Thyroid gland (tissue), 4 donors: Measurements from ENCODE around the gene PIGU. TPM values are rescaled to one million over a fixed set of nuclear protein-coding genes. Genes with fewer than 3 reads are reported as not detected.

Experiments
- DNase-seq, 2 donors: peaks; one replicate each; pipeline ENCODE4 v3.0.0-alpha.2; 2019
- H3K27ac ChIP-seq, 3 donors: fragments of 200-600 bp; sonication (generic); 1 replicate in 2 of 3; 2 replicates in 1 of 3; pipeline ENCODE4 v1.5.1; 2016 to 2019; ENCODE audit warnings: mild to moderate bottlenecking in 1 of 3, moderate library complexity in 1 of 3
- H3K27me3 ChIP-seq: fragments of 200-600 bp; sonication (generic); one replicate; pipeline ENCODE4 v1.5.1; 2019
- H3K36me3 ChIP-seq, 2 donors: fragments of 200-600 bp; sonication (generic); one replicate each; pipeline ENCODE4 v1.5.1; 2016 to 2019
- H3K4me1 ChIP-seq, 2 donors: fragments of 200-600 bp; sonication (generic); one replicate each; pipeline ENCODE4 v1.5.1; 2017 to 2019
- H3K4me3 ChIP-seq, 3 donors: fragments of 200-600 bp; sonication (generic); replicated peaks in 1 of 3; 1 replicate in 2 of 3; 2 replicates in 1 of 3; pipeline ENCODE4 v1.5.1; 2016; ENCODE audit warnings: mild to moderate bottlenecking in 1 of 3
- H3K9me3 ChIP-seq: fragments of 200-600 bp; sonication (generic); one replicate; pipeline ENCODE4 v1.5.1; 2017
- POLR2A ChIP-seq, 2 donors: fragments of 450-650 bp; IDR thresholded peaks; one replicate each; pipeline ENCODE4 v1.6.1; 2017; ENCODE audit warnings: antibody characterized with exemption in 2 of 2, mild to moderate bottlenecking in 2 of 2, moderate library complexity in 1 of 2
- WGBS, 2 donors: methylation state at CpG; one replicate each; pipeline ENCODE4 v1.1.5; 2017; 5-methylcytosine and 5-hydroxymethylcytosine counted together
- intact Hi-C: fragments of 100-400 bp; cut with DNase I; formaldehyde crosslinking; loops from one replicate; pipeline ENCODE4 v1.15.1; 2023
- total RNA-seq, 4 donors: library from RNA; depleted of rRNA; stranded (reverse); fragments of >200 nt; gene quantifications; one replicate each; pipeline ENCODE4 v1.2.3, GENCODE V29; 2016
- TF ChIP-seq, protein P1 (sequence below), 6 experiments: fragments of 200-600 bp in 3 of 6; fragments of 450-650 bp in 3 of 6; sonication (generic) in 3 of 6; IDR thresholded peaks; one replicate each; pipeline ENCODE4 v1.5.1; 2016 to 2019; ENCODE audit warnings: antibody characterized with exemption in 6 of 6, mild to moderate bottlenecking in 2 of 6, inconsistent platforms in 1 of 6, moderate library complexity in 1 of 6

PIGU gene
- total RNA-seq, 4 donors from 2014 or later = 12.1 to 25.8 (median 18.0) TPM

DNA sequence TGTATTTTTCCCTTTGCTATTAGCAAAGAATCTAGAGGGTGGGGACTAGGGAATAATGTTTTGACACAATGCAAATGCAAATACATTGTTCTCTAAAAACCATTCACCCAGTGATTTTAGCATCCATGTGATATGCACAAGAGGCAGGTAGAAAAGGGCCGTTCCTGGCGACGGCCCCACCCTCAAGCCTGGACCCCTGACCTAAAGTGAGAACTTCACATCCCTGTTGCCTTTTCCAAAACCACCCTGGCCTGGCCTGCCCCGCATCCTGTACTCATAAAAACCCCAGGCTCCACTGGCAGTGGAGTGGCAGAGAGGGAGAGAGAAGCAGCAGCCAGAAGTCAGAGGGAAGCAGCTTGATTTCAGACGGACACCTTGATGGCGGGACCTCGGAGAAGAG lies 69.8 kb downstream of the PIGU start:
- no peaks in the 10 kb centered on the region for H3K27me3 ChIP-seq
- H3K4me3 ChIP-seq = no peak overlapping the region
- H3K4me1 ChIP-seq = peaks cover 0 to 4% of the 10 kb centered on the region in 2 donors
- H3K36me3 ChIP-seq = no peaks in the 10 kb centered on the region
- no peak for DNase-seq
- TF ChIP-seq, protein P1, sequence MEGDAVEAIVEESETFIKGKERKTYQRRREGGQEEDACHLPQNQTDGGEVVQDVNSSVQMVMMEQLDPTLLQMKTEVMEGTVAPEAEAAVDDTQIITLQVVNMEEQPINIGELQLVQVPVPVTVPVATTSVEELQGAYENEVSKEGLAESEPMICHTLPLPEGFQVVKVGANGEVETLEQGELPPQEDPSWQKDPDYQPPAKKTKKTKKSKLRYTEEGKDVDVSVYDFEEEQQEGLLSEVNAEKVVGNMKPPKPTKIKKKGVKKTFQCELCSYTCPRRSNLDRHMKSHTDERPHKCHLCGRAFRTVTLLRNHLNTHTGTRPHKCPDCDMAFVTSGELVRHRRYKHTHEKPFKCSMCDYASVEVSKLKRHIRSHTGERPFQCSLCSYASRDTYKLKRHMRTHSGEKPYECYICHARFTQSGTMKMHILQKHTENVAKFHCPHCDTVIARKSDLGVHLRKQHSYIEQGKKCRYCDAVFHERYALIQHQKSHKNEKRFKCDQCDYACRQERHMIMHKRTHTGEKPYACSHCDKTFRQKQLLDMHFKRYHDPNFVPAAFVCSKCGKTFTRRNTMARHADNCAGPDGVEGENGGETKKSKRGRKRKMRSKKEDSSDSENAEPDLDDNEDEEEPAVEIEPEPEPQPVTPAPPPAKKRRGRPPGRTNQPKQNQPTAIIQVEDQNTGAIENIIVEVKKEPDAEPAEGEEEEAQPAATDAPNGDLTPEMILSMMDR (IDR thresholded peaks at IDR 0.05) = no peak
- no peak for TF ChIP-seq POLR2A (IDR thresholded peaks at IDR 0.05)
- no peak overlapping the region for H3K27ac ChIP-seq
- intact Hi-C loops = no loop called here
- no peaks in the 10 kb centered on the region for H3K9me3 ChIP-seq
- WGBS, 2 donors = 96 to 98% methylated on average over 7 of the region's 7 CpGs

DNA sequence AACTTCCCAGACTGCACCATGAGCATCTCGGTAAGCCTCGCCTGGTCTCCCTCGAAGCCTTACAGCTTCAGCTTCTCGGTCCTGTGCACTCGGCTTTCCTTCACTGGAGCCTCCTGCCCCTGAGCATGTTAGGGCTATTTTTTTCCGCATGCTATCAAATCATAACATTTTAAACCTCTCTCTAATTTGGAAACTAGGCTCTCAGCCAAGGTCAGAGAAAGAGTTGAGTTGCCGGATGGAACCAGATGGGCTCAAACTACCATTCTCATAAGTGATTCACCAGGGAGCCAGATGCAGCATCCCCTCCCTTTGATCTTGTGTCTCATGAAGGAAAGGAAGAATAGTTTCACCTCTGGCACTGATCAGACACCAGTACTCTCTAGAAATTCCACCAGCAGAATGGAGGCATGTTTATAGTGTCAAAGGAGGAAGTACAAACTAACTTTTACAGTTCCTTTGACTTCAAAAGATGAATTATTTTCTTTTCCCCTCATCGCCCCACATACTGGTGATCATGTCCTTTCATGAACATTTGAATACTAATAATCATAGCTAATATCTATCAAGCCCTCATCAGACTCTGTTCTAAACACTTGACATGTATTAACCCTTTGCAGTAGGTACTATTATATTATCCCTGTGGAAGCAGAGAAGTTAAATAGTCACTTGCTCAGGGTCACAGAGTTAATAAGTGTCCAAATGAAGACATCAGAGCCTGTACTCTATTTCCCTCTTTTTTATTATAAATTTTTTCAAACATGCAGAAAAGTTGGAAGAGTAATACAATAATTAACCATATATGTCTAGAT lies 71.7 kb downstream of the PIGU start:
- no peak overlapping the region for H3K4me3 ChIP-seq
- DNase-seq = no peak
- no peak overlapping the region for H3K27ac ChIP-seq
- no peaks in the 10 kb centered on the region for H3K36me3 ChIP-seq
- 78 to 91% methylated on average over 8 of the region's 8 CpGs for WGBS, 2 donors
- peaks cover 0 to 4% of the 10 kb centered on the region in 2 donors for H3K4me1 ChIP-seq
- no peaks in the 10 kb centered on the region for H3K27me3 ChIP-seq
- intact Hi-C loops = no loop called here
- H3K9me3 ChIP-seq = no peaks in the 10 kb centered on the region
- TF ChIP-seq, protein P1 (IDR thresholded peaks at IDR 0.05) = no peak
- TF ChIP-seq POLR2A (IDR thresholded peaks at IDR 0.05) = no peak

DNA sequence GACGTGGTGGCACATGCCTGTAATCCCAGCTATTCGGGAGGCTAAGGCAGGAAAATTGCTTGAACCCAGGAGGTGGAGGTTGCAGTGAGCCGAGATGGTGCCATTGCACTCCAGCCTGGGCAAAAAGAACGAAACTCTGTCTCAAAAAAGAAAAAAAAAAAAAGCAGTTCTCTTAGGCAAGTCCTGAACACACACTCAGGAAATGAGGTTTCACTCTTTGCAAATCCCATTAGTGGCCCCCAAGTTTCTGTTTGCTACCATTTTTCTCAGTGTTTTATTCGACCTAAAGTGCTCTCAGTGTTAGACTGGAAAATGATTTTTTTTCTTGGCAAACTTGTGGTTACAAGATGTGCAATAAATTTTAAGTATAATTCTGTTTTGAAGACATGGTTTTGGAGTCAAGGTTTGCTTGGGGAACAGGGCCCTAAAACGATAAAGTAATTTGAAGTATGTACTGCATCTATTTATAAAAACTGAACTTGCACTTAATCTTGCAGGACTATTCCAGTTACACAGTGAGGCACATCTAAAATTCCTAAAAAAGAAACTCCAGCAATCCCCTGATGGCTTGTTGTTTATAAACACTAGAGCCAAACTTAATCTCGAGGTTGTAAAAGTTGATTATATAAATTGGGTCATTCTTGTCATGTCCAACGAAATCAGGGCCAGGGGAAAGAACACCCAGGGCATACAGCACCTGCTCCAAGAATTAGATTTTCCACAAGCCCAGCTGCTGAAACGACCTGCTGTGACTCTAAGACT lies 75.8 kb downstream of the PIGU start:
- no peaks in the 10 kb centered on the region for H3K9me3 ChIP-seq
- no peak overlapping the region for H3K4me3 ChIP-seq
- H3K27me3 ChIP-seq = no peaks in the 10 kb centered on the region
- intact Hi-C loops = no loop called here
- no peak for TF ChIP-seq POLR2A (IDR thresholded peaks at IDR 0.05)
- TF ChIP-seq, protein P1 (IDR thresholded peaks at IDR 0.05) = no peak
- WGBS, 2 donors = 75 to 80% methylated on average over 9 of the region's 9 CpGs
- no peak overlapping the region for H3K27ac ChIP-seq
- no peaks in the 10 kb centered on the region for H3K36me3 ChIP-seq
- peaks cover 7 to 8% of the 10 kb centered on the region in 2 donors for H3K4me1 ChIP-seq
- DNase-seq = no peak

DNA sequence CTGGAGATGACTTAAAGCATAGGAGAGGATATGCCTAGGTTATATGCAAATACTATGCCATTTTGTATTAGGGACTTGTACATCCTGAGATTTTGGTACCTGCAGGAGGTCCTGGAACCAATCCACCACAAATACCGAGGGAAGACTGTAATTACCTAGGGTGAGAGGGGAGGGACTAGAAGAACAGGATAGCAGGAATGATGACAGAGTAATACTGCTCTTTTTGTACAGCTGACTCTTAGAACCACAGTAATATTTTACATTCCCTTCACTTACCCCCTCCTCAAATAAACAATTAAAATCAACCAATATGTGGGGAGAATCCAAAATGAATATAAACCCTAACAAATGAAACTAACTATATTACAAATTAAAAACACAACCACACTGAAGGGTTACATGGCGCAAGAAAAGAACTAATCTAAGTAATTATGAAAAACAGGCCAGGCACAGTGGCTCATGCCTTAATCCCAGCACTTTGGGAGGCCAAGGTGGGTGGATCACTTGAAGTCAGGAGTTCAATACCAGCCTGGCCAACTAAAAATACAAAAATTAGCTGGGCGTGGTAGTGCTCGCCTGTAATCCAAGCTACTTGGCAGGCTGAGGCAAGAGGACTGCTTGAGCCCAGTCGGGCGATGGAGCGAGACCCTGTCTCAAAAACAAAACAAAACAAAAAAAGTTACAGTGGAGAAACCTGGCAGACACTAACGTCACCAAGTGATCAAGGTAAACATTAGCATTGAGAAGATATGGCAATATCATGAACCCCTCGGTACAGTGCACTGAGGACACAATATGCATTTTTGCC lies 81.3 kb downstream of the PIGU start:
- DNase-seq = peak; percentile 65 to 77
- Histone ChIP-seq H3K36me3 (no peaks in the 10 kb centered on the region), H3K4me3 (no peak overlapping the region), H3K27ac (peak overlapping the region in 2 of 3 donors; percentile 32 to 75), H3K9me3 (no peaks in the 10 kb centered on the region), H3K27me3 (no peaks in the 10 kb centered on the region), H3K4me1 (peaks cover 11 to 14% of the 10 kb centered on the region in 2 donors)
- intact Hi-C loops = no loop called here
- 41 to 53% methylated on average over 9 of the region's 9 CpGs for WGBS, 2 donors
- TF ChIP-seq, protein P1 (IDR thresholded peaks at IDR 0.05) = no peak
- TF ChIP-seq POLR2A (IDR thresholded peaks at IDR 0.05) = no peak
